Suprapubic skin (tissue), 4 donors: ENCODE data around the gene RAB22A.

Experiments
- POLR2A ChIP-seq, 2 donors: fragments of 450-650 bp; IDR thresholded peaks; one replicate each; pipeline ENCODE4 v1.6.1; 2017; ENCODE audit warnings: antibody characterized with exemption in 2 of 2, mild to moderate bottlenecking in 2 of 2, moderate library complexity in 2 of 2
- POLR2AphosphoS5 ChIP-seq, 3 donors: sonication (generic); formaldehyde crosslinking; IDR thresholded peaks; one replicate each; pipeline ENCODE4 v1.6.1; 2017; ENCODE audit warnings: antibody characterized with exemption in 3 of 3
- TF ChIP-seq, protein P1 (sequence below), 2 donors: fragments of 200-600 bp in 1 of 2; fragments of 450-650 bp in 1 of 2; sonication (generic) in 1 of 2; IDR thresholded peaks; one replicate each; pipeline ENCODE4 v1.5.1; 2016 to 2019; ENCODE audit warnings: antibody characterized with exemption in 2 of 2, mild to moderate bottlenecking in 1 of 2, moderate library complexity in 1 of 2

- TF ChIP-seq POLR2AphosphoS5 (IDR thresholded peaks at IDR 0.05) (no peak), POLR2A (IDR thresholded peaks at IDR 0.05) (no peak)
- TF ChIP-seq, protein P1, sequence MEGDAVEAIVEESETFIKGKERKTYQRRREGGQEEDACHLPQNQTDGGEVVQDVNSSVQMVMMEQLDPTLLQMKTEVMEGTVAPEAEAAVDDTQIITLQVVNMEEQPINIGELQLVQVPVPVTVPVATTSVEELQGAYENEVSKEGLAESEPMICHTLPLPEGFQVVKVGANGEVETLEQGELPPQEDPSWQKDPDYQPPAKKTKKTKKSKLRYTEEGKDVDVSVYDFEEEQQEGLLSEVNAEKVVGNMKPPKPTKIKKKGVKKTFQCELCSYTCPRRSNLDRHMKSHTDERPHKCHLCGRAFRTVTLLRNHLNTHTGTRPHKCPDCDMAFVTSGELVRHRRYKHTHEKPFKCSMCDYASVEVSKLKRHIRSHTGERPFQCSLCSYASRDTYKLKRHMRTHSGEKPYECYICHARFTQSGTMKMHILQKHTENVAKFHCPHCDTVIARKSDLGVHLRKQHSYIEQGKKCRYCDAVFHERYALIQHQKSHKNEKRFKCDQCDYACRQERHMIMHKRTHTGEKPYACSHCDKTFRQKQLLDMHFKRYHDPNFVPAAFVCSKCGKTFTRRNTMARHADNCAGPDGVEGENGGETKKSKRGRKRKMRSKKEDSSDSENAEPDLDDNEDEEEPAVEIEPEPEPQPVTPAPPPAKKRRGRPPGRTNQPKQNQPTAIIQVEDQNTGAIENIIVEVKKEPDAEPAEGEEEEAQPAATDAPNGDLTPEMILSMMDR (IDR thresholded peaks at IDR 0.05): no peak
These were observed 4.5 kb upstream of the RAB22A start for GRCh38 chr20:58305061-58305460.
